ENCODE results near the gene CYP2J2. TPM values are rescaled to one million over a fixed set of nuclear protein-coding genes. Genes with fewer than 3 reads are reported as not detected.

CYP2J2 gene
- total and polyA plus RNA-seq, 2 donors (not counting 1 experiment from before 2014, with no cell fraction given), result 0.34 to 0.91 TPM

- no CpG with 5 or more reads among the region's 3 CpGs for WGBS (ENCODE audit: insufficient coverage)
- TF ChIP-seq, protein P1, sequence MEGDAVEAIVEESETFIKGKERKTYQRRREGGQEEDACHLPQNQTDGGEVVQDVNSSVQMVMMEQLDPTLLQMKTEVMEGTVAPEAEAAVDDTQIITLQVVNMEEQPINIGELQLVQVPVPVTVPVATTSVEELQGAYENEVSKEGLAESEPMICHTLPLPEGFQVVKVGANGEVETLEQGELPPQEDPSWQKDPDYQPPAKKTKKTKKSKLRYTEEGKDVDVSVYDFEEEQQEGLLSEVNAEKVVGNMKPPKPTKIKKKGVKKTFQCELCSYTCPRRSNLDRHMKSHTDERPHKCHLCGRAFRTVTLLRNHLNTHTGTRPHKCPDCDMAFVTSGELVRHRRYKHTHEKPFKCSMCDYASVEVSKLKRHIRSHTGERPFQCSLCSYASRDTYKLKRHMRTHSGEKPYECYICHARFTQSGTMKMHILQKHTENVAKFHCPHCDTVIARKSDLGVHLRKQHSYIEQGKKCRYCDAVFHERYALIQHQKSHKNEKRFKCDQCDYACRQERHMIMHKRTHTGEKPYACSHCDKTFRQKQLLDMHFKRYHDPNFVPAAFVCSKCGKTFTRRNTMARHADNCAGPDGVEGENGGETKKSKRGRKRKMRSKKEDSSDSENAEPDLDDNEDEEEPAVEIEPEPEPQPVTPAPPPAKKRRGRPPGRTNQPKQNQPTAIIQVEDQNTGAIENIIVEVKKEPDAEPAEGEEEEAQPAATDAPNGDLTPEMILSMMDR (IDR thresholded peaks at IDR 0.05), result no peak
- no peak for TF ChIP-seq EZH2 (IDR thresholded peaks at IDR 0.05; ENCODE audit: borderline replicate concordance, insufficient read depth, low read depth, low read length, poor library complexity, severe bottlenecking)
These were observed 27.6 kb downstream of the CYP2J2 start for GRCh38 chr1:59898927-59899326.

DNA sequence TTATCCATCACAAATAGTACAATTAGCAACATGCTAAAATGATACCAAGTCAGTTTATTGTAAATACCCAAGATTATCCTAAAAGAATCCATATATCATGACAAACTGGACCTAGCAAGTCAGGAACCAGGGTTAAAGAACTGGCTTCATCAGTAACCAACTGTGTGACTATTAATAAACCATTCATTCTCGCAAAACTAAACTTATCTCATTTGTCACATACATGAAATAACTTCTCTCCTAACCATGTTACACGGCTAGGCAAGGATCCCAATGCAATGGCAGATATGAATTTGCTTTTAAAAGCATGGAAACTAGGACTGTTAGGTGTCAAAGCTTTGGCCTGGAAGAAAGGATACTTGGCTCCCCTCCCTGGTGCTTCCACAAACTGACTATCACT, 29.4 kb downstream of the CYP2J2 start:
- Histone ChIP-seq H3K79me2 (ENCODE audit: control insufficient read depth, insufficient read depth, low read length) (no peaks in the 10 kb centered on the region), H4K20me1 (ENCODE audit: control insufficient read depth, insufficient read depth, low read length, poor library complexity, severe bottlenecking) (no peaks in the 10 kb centered on the region), H3K4me1 (ENCODE audit: control insufficient read depth in 2 of 2, insufficient read depth in 2 of 2, low read length in 2 of 2) (no peaks in the 10 kb centered on the region), H3K4me3 (ENCODE audit: control extremely low read depth in 1 of 5, extremely low read depth in 1 of 5, insufficient read depth in 1 of 5, low read depth in 2 of 5, low read length in 4 of 5) (no peak overlapping the region), H3K4me2 (replicated peaks; ENCODE audit: low read depth, low read length, poor library complexity, severe bottlenecking) (no peak overlapping the region), H3K9ac (ENCODE audit: low read length) (no peak overlapping the region), H3K27ac (ENCODE audit: low read length in 2 of 2) (no peak overlapping the region), H3K9me3 (ENCODE audit: control extremely low read depth in 1 of 3, control insufficient read depth in 2 of 3, insufficient read depth in 1 of 3, low read length in 2 of 3) (no peaks in the 10 kb centered on the region), H3K36me3 (replicated peaks in 1 of 2; ENCODE audit: control extremely low read depth in 1 of 2, control insufficient read depth in 1 of 2, extremely low read depth in 1 of 2, insufficient read depth in 2 of 2, low read length in 1 of 2) (no peaks in the 10 kb centered on the region), H3K27me3 (replicated peaks in 1 of 4; ENCODE audit: control extremely low read depth in 1 of 4, control insufficient read depth in 3 of 4, insufficient read depth in 4 of 4, low read length in 3 of 4) (no peaks in the 10 kb centered on the region), H2AFZ (ENCODE audit: insufficient read depth, low read depth, low read length, poor library complexity, severe bottlenecking) (no peak overlapping the region)
- ATAC-seq (ENCODE audit: low read depth) (no peak), DNase-seq (no peak)
- Mint-ChIP-seq H3K4me1 (no peaks in the 10 kb centered on the region), H3K27me3 (peaks cover 4% of the 10 kb centered on the region), H3K4me3 (no peak overlapping the region), H3K27ac (no peak overlapping the region), H3K9me3 (ENCODE audit: insufficient read depth) (no peaks in the 10 kb centered on the region)
- POLR2A ChIA-PET, result no interaction called here
- CTCF ChIA-PET, result interaction anchor here (0.6 kb wide), 1 partner anchor 1946 kb away, joined by 3 read pairs; no protein-coding TSS in a partner anchor
- 80% methylated on average over 1 of the region's 2 CpGs for WGBS (ENCODE audit: insufficient coverage)
- no peak for TF ChIP-seq EZH2 (IDR thresholded peaks at IDR 0.05; ENCODE audit: borderline replicate concordance, insufficient read depth, low read depth, low read length, poor library complexity, severe bottlenecking)
- TF ChIP-seq, protein P1 (IDR thresholded peaks at IDR 0.05), result no peak
- intact Hi-C loops (cut with micrococcal nuclease), result no loop called here

More at GRCh38 chr1:59898927-59899326, 27.6 kb downstream of the CYP2J2 start:
- Histone ChIP-seq H3K27me3 (replicated peaks in 1 of 4; ENCODE audit: control extremely low read depth in 1 of 4, control insufficient read depth in 3 of 4, insufficient read depth in 4 of 4, low read length in 3 of 4) (no peaks in the 10 kb centered on the region), H3K27ac (ENCODE audit: low read length in 2 of 2) (no peak overlapping the region), H4K20me1 (ENCODE audit: control insufficient read depth, insufficient read depth, low read length, poor library complexity, severe bottlenecking) (no peaks in the 10 kb centered on the region), H3K9ac (ENCODE audit: low read length) (no peak overlapping the region), H2AFZ (ENCODE audit: insufficient read depth, low read depth, low read length, poor library complexity, severe bottlenecking) (no peak overlapping the region), H3K79me2 (ENCODE audit: control insufficient read depth, insufficient read depth, low read length) (no peaks in the 10 kb centered on the region), H3K4me1 (ENCODE audit: control insufficient read depth in 2 of 2, insufficient read depth in 2 of 2, low read length in 2 of 2) (no peaks in the 10 kb centered on the region), H3K36me3 (replicated peaks in 1 of 2; ENCODE audit: control extremely low read depth in 1 of 2, control insufficient read depth in 1 of 2, extremely low read depth in 1 of 2, insufficient read depth in 2 of 2, low read length in 1 of 2) (no peaks in the 10 kb centered on the region), H3K4me3 (ENCODE audit: control extremely low read depth in 1 of 5, extremely low read depth in 1 of 5, insufficient read depth in 1 of 5, low read depth in 2 of 5, low read length in 4 of 5) (no peak overlapping the region), H3K4me2 (replicated peaks; ENCODE audit: low read depth, low read length, poor library complexity, severe bottlenecking) (no peak overlapping the region), H3K9me3 (ENCODE audit: control extremely low read depth in 1 of 3, control insufficient read depth in 2 of 3, insufficient read depth in 1 of 3, low read length in 2 of 3) (no peaks in the 10 kb centered on the region)
- ChIA-PET POLR2A (no interaction called here), CTCF (no interaction called here)
- DNase-seq, result no peak
- intact Hi-C loops (cut with micrococcal nuclease), result no loop called here
- ATAC-seq (ENCODE audit: low read depth), result no peak
- Mint-ChIP-seq H3K27ac (no peak overlapping the region), H3K27me3 (peaks cover 4% of the 10 kb centered on the region), H3K4me3 (no peak overlapping the region), H3K4me1 (peaks cover 4% of the 10 kb centered on the region), H3K9me3 (ENCODE audit: insufficient read depth) (no peaks in the 10 kb centered on the region)
